ENCODE data around the gene OR6B2.

GRCh38 chr2:240023792-240024191 lies 6.4 kb downstream of the OR6B2 start:
- TF ChIP-seq, protein P1, sequence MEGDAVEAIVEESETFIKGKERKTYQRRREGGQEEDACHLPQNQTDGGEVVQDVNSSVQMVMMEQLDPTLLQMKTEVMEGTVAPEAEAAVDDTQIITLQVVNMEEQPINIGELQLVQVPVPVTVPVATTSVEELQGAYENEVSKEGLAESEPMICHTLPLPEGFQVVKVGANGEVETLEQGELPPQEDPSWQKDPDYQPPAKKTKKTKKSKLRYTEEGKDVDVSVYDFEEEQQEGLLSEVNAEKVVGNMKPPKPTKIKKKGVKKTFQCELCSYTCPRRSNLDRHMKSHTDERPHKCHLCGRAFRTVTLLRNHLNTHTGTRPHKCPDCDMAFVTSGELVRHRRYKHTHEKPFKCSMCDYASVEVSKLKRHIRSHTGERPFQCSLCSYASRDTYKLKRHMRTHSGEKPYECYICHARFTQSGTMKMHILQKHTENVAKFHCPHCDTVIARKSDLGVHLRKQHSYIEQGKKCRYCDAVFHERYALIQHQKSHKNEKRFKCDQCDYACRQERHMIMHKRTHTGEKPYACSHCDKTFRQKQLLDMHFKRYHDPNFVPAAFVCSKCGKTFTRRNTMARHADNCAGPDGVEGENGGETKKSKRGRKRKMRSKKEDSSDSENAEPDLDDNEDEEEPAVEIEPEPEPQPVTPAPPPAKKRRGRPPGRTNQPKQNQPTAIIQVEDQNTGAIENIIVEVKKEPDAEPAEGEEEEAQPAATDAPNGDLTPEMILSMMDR (IDR thresholded peaks at IDR 0.05): no peak
- TF ChIP-seq POLR2AphosphoS5 (IDR thresholded peaks at IDR 0.05): no peak
